MM.1S (cell line): Measurements from ENCODE around the gene AGPAT3.

Experiments used
- CTCF ChIP-seq: fragments of 300-600 bp; sonication (generic); IDR thresholded peaks from 2 replicates; pipeline ENCODE4 v1.5.1; 2016; ENCODE audit warnings: antibody characterized with exemption, low read length, mixed read lengths
- EZH2 ChIP-seq: fragments of 300-600 bp; sonication (generic); optimal IDR thresholded peaks from 2 replicates; pipeline ENCODE3; 2017; ENCODE audit warnings: low read depth, mild to moderate bottlenecking, antibody characterized with exemption, low read length, mixed read lengths
- EZH2phosphoT487 ChIP-seq: fragments of 300-600 bp; sonication (generic); IDR thresholded peaks from 2 replicates; pipeline ENCODE4 v1.6.1; 2018; ENCODE audit warnings: antibody characterized with exemption, low read length

GRCh38 chr21:43938751-43939442, 73.9 kb downstream of the AGPAT3 start:
- TF ChIP-seq EZH2 (no peak), CTCF (peak; percentile 100), EZH2phosphoT487 (no peak)
